A549 (cell line): ENCODE data around the gene NECTIN1.

Source experiments
- CHD2 ChIP-seq: fragments of 150-350 bp; IDR thresholded peaks from 2 replicates; pipeline ENCODE4 v1.6.1; 2014; ENCODE audit warnings: low read length; ENCODE audit not compliant: partially characterized antibody
- FOSB ChIP-seq: fragments of 250-450 bp; sonication (Bioruptor Pico); IDR thresholded peaks from 2 replicates; pipeline ENCODE4 v1.5.0; 2020; ENCODE audit warnings: mild to moderate bottlenecking, moderate library complexity
- GATA3 ChIP-seq: IDR thresholded peaks from 2 replicates; pipeline ENCODE4 v1.6.1; 2012; ENCODE audit warnings: borderline replicate concordance
- JUNB ChIP-seq: fragments of >200 bp; sonication (Bioruptor Twin); formaldehyde crosslinking; IDR thresholded peaks from 2 replicates; pipeline ENCODE4 v1.6.1; 2016
- PHF8 ChIP-seq: fragments of 200-600 bp; sonication (generic); IDR thresholded peaks from 2 replicates; pipeline ENCODE4 v1.6.1; 2016; ENCODE audit warnings: low read depth, mild to moderate bottlenecking, antibody characterized with exemption, moderate library complexity, borderline replicate concordance
- POLR2A ChIP-seq: IDR thresholded peaks from 2 replicates; pipeline ENCODE4 v1.6.1; 2012; ENCODE audit warnings: mild to moderate bottlenecking, low read length
- RCOR1 ChIP-seq: fragments of 150-350 bp; IDR thresholded peaks from 2 replicates; pipeline ENCODE4 v1.6.1; 2014; ENCODE audit warnings: antibody characterized with exemption, low read length, low read depth
- TF ChIP-seq, protein P1 (sequence below): fragments of >200 bp; sonication (Bioruptor Twin); formaldehyde crosslinking; IDR thresholded peaks from 3 replicates; pipeline ENCODE4 v1.5.1; 2016
- TF ChIP-seq, protein P2 (sequence below): fragments of 150-350 bp; IDR thresholded peaks from 2 replicates; pipeline ENCODE4 v1.6.1; 2014; ENCODE audit warnings: low read depth, mild to moderate bottlenecking, low read length

DNA sequence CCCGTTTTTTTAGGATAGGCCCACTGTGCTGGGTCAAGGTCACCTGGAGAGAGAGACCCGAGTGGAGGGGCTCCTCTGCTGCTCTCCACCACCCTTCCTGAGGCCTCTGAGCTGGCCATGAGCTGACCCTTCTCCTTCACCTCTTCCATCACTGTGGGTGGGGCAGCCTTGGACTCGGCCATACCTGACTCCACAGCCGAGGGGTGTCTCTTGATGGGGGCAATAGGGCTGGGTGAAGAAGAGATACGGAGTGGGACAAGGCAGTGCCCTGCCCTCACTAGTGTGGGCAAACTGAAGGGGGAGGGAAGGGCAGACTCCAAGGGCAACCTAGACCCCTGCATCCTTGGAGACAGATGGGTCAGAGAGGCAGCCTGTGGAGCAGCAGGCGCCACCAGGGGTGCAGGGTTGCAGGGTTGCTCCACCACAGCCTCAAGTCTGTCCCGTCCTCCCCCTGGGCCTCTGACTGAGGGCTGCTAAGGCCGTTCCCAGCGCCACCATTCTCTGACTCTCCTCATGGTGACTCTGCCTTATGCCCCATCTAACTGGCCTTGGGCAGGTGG is 20.1 kb upstream of the NECTIN1 start:
- TF ChIP-seq POLR2A (no peak), JUNB (no peak), GATA3 (no peak), CHD2 (no peak), RCOR1 (no peak), PHF8 (no peak), FOSB (no peak)
- TF ChIP-seq, protein P1, sequence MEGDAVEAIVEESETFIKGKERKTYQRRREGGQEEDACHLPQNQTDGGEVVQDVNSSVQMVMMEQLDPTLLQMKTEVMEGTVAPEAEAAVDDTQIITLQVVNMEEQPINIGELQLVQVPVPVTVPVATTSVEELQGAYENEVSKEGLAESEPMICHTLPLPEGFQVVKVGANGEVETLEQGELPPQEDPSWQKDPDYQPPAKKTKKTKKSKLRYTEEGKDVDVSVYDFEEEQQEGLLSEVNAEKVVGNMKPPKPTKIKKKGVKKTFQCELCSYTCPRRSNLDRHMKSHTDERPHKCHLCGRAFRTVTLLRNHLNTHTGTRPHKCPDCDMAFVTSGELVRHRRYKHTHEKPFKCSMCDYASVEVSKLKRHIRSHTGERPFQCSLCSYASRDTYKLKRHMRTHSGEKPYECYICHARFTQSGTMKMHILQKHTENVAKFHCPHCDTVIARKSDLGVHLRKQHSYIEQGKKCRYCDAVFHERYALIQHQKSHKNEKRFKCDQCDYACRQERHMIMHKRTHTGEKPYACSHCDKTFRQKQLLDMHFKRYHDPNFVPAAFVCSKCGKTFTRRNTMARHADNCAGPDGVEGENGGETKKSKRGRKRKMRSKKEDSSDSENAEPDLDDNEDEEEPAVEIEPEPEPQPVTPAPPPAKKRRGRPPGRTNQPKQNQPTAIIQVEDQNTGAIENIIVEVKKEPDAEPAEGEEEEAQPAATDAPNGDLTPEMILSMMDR: no peak
- TF ChIP-seq, protein P2, sequence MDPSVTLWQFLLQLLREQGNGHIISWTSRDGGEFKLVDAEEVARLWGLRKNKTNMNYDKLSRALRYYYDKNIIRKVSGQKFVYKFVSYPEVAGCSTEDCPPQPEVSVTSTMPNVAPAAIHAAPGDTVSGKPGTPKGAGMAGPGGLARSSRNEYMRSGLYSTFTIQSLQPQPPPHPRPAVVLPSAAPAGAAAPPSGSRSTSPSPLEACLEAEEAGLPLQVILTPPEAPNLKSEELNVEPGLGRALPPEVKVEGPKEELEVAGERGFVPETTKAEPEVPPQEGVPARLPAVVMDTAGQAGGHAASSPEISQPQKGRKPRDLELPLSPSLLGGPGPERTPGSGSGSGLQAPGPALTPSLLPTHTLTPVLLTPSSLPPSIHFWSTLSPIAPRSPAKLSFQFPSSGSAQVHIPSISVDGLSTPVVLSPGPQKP: no peak
